ENCODE data around the gene PPP1R13L.
A peak's percentile ranks its signal among the peaks of the same experiment; 100 is the strongest.

PPP1R13L gene

GRCh38 chr19:45363861-45364459 lies 40.9 kb downstream of the PPP1R13L start:
- DNase-seq = no peak

DNA sequence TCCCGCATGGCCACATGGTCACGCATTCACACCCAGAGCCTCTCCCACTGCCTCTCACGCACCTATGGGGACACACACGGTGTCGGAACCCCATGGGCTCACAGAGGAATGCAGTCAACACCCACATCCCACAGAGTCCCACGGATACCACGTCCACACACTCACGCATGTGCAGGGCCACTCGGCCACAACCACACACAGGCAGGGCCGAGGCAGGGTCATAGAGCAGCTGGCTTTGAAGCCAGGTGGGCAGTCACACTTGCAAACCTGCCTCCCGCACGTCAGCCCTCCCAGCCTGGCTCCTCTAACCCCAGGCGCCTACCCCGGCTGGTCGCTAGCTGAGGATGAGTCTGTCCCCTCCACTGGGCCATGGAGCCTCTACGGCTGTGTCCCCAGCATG lies 42.6 kb downstream of the PPP1R13L start:
- no peak for DNase-seq

DNA sequence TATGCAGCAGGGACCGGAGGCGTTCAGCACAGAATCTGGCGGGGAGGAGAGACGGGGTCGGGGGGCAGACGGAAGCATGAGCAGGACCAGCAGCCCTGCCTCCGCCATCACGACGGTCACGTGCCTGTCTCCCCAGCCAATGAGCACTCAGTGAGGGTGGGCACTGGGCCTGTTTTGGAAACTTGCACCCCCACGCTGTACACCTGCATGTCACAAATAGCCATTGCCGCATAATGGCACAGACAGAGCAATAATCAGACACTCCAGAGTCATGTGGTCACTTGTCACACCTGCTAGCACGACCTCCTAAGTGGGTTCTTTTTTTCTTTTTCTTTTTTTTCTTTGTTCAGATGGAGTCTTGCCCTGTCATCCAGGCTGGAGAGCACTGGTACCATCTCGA lies 43.3 kb downstream of the PPP1R13L start:
- no peak for DNase-seq

GRCh38 chr19:45358213-45358792 lies 46.6 kb downstream of the PPP1R13L start:
- DNase-seq = no peak

DNA sequence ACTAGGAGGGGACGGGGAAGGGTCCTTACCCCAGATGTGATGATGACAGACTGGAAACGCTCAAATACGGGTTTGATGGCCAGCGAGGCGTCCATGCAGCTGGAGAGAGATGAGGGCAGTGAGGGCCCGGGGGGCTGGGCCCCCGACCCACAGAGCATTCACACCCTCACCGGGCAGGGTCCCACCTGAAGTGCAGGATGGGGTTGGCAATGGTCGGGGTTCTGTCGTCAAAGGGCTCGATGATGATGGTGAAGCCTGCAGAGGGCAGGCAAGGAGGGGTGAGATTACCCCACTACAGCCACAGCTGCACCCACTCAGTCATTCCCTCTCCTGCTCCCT lies 47.5 kb downstream of the PPP1R13L start:
- no peak for DNase-seq

- no peak for DNase-seq
Observed at GRCh38 chr19:45356760-45357444, 48.0 kb downstream of the PPP1R13L start.

- no peak for DNase-seq
Observed at GRCh38 chr19:45355910-45356309, 49.0 kb downstream of the PPP1R13L start.

- DNase-seq = no peak
Observed at GRCh38 chr19:45355402-45355801, 49.5 kb downstream of the PPP1R13L start.

- DNase-seq = no peak
Observed at GRCh38 chr19:45354241-45354842, 50.5 kb downstream of the PPP1R13L start.

GRCh38 chr19:45352914-45353796 lies 51.7 kb downstream of the PPP1R13L start:
- DNase-seq = no peak

DNA sequence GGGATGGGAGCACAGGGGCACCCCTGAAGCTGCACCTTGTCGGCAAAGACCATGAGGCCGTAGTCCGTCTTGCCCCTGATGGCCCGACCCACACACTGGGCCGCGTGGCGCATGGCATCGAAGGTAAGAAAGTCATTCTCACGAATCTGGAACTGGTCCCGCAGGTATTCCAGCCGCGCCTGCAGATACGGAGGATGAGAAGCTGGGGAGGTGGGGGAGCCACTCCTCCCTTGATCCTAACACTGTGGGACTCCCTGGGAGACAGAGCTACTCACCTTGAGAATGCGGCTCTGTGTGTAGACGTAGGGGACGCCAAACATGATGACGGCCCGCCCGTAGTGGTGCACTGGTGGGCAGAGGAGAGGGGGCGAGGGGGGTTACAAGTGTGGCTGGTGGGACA lies 52.4 kb downstream of the PPP1R13L start:
- DNase-seq = no peak

DNA sequence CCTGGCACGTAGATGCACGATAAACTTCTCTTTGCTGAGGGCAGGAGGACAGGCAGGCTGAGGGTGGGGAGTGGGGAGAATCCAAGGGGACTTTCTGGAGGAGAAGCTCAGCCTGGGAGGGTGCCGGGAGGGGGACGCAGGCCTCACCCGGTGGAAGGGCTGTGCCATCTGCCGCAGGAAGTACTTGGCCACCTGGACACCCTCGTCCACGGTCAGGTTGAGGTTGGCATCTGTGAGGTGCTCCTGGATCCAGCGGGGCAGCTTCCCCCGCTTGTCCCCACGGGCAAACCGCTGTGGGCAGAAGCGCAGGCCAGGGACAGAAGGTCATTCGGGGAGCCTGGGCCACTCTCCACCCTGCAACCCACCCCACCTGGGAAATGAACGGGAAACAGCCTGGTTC lies 52.8 kb downstream of the PPP1R13L start:
- no peak for DNase-seq

DNA sequence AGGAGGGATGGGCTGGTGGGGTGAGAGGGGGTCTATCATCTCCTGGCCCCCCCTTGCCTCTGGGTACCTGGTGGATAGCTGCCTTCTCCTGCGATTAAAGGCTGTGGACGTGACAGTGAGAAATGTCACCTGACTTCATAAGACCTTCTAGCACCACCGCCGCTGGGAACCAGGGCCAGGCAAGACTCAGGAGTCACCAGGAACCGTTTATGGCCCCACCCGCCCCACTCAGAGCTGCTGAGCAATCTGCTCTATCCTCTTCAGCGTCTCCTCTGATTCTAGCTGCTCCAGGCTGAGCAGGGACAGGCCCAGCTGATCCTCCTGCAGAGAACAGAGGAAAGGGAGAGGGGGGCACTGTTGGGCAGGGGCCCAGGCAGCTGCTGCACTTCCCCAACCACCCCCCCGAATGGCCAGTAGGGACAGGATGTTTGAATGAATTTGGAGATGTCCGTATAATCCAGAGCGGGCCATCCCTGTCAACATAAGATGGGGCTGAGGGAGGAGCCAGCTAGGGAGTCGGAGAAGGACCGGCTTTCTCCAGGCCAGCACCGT lies 53.4 kb downstream of the PPP1R13L start:
- DNase-seq = no peak

DNA sequence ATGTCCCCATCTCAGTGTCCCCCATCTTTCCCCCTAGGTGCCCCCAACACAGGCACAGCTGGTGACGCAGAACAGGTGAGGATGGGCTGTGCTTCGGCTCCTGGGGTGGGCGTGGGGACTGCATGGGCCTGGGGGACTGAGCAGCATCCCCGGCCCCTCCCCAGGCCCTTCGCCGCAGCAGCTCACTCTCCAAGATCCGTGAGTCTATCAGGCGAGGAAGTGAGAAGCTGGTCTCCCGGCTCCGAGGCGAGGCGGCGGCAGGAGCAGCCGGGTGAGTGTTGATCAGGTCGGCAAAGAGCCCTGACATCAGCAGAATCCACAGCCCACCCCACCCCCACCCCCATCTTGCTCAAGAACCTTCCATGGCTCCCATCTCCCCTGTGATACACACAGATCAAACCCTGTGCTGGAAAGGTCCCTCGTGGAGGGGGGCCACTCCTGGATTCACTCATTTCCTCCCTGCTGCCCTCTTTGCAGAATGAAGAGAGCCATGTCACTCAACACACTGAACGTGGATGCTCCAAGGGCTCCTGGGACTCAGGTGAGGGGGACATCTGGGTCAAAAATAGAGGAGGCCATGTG lies 54.3 kb downstream of the PPP1R13L start:
- DNase-seq = no peak

- DNase-seq = no peak
Observed at GRCh38 chr19:45349430-45349941, 55.4 kb downstream of the PPP1R13L start.

DNA sequence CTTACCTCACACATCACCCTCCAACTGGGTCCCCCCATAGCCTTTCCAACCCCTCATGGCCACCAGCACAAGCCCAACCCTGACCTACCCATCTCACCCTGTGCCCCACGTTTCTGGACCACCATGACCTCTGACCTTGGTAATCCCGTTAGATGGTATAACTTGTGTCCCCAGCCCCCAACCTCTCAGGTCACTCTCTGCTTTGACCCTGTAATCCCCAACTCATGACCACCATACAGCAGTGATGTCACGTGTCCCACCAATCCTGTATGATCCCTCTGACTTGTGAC lies 55.8 kb downstream of the PPP1R13L start:
- no peak for DNase-seq

DNA sequence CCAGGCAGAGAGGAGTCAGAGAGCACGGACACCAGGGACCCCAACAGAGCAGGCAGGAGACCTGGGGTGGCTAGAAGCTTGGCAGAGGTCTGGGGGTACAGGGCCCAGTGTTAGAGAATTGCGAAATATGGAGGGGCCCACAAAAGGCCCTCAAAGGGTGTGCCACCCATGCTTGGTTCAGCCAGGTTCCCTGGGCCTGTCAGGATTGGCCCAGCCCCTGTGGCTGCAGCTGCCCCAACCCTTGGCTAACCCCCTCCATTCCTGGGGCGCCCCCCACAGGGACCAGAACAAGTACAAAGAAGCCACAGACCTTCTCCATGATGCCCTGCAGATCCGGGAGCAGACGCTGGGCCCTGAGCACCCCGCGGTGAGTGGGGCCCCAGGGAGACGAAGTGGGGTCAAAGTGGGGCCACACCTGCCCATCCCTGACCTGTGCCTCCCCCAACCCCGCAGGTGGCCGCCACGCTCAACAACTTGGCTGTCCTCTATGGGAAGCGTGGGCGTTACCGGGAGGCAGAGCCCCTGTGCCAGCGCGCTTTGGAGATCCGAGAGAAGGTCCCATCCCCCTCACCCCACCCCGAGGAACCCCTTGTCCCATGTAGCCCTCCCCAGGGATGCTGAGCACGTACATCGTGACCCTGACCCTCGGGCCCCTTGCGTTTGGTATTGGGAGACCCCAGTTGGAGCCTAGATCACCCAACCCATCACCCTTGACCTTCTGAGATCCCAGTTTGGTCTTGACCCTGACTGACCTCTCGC lies 56.3 kb downstream of the PPP1R13L start:
- no peak for DNase-seq

DNA sequence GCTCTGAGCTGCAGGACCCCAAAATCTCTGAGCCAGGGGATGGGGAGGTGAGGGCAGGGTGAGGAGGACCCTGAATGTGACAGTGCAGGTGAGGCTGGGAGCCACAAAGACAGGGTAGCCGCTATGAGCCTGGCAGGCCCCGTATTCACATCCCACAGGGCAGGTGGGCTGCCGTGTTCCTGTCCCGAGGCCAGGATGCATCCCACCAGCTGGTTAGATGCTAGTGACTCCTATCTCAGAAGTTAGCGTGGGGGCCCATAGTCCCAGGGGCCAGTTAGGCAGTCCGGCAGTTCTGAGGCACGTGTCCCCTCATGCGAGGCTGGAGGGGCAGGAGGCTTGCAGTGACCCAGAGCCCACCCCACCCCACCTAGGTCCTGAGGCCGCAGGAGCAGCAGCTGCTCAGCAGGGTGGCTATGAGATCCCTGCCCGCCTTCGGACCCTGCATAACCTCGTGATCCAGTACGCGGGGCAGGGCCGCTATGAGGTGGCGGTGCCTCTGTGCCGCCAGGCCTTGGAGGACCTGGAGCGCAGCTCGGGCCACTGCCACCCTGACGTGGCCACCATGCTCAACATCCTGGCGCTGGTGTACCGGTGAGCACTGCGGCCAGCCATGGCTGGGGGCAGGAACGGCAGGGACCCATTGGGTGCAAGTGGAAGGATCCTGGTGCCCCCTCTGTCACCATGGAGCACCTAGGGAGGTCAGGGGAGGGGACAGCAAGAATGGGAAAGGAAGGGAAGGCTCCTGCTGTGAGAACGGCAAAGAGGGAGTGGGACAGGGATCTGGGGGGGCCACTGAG lies 57.1 kb downstream of the PPP1R13L start:
- no peak for DNase-seq

DNA sequence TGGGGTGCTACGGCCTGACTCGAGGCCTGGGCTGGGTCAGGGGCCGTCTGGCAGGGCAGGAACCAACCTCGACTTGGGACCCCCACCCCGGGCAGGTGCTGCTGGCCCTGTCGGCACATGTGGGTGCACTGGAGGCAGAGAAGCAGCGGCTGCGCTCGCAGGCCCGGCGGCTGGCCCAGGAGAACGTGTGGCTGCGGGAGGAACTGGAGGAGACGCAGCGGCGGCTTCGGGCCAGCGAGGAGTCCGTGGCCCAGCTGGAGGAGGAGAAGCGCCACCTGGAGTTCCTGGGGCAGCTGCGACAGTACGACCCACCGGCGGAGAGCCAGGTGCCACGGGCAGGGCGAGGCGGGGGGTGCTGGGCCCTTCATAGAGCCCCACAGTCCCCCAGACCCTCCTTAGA lies 58.4 kb downstream of the PPP1R13L start:
- peak; percentile 64 for DNase-seq

GRCh38 chr19:45345506-45345860 lies 59.4 kb downstream of the PPP1R13L start:
- DNase-seq = no peak
